Naive B cell (primary cell): Measurements from ENCODE around the gene NEK7. TPM values are rescaled to one million over a fixed set of nuclear protein-coding genes. Genes with fewer than 3 reads are reported as not detected.

Source experiments
- ATAC-seq, 2 donors: fragments of 150-1000 bp; cut with Tn5 transposase; 2 replicates each; pipeline ENCODE4 v1.10.0; 2021; ENCODE audit warnings: low read depth in 2 of 2, mild to moderate bottlenecking in 2 of 2, moderate library complexity in 2 of 2
- DNase-seq: peaks from one replicate; pipeline ENCODE4 v3.0.0; 2022
- H3K27ac Mint-ChIP-seq, 6 donors: one replicate each; pipeline ENCODE4 v1.8.0; 2020 to 2022; ENCODE audit warnings: mild to moderate bottlenecking in 6 of 6, mixed read lengths in 6 of 6, moderate library complexity in 5 of 6, inconsistent platforms in 2 of 6
- H3K27me3 Mint-ChIP-seq, 3 donors: one replicate each; pipeline ENCODE4 v1.8.0; 2021 to 2022; ENCODE audit warnings: mixed read lengths in 3 of 3, mild to moderate bottlenecking in 1 of 3
- H3K36me3 Mint-ChIP-seq, 2 donors: one replicate each; pipeline ENCODE4 v1.8.0; 2020 to 2022; ENCODE audit warnings: mixed read lengths in 2 of 2, inconsistent platforms in 1 of 2, mild to moderate bottlenecking in 1 of 2
- H3K4me1 Mint-ChIP-seq, 3 donors: one replicate each; pipeline ENCODE4 v1.8.0; 2020 to 2022; ENCODE audit warnings: mixed read lengths in 3 of 3, inconsistent platforms in 1 of 3, mild to moderate bottlenecking in 1 of 3, moderate library complexity in 1 of 3
- H3K4me3 Mint-ChIP-seq, 8 donors: one replicate each; pipeline ENCODE4 v1.8.0; 2020 to 2022; ENCODE audit warnings: mild to moderate bottlenecking in 8 of 8, mixed read lengths in 8 of 8, moderate library complexity in 8 of 8, inconsistent platforms in 2 of 8
- H3K9me3 Mint-ChIP-seq, 7 donors: one replicate each; pipeline ENCODE4 v1.8.0; 2020 to 2022; ENCODE audit warnings: mixed read lengths in 7 of 7, mild to moderate bottlenecking in 5 of 7, inconsistent platforms in 2 of 7, moderate library complexity in 1 of 7
- polyA plus RNA-seq, 6 donors: library from polyadenylated mRNA; unstranded; fragments of 300-500 nt; fragmentation: Illumina TruSeq; gene quantifications; one replicate each; pipeline ENCODE4 v1.2.3, GENCODE V29; 2021; ENCODE audit warnings: low read depth in 6 of 6

NEK7 gene
- polyA plus RNA-seq, 6 donors from 2014 or later = 26.4 to 41.2 (median 34.2) TPM

DNA sequence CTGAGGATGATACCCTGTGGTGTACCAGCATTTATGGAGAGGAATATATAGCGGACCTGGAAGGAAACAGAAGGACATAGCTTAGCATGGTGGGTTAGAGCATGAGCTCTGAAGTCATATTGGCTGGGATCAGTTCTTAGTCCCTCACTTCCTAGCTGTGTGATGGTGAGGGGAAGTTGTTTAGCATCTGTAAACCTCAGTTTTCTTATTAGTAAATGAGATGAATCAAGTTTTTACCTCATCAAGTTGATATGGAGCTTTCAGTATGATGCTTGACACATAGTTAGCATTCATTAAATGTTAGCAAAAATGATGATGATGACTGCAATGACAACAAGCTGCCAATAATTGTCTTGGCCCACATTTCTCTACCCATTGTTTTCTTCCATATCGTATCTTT is 84.8 kb downstream of the NEK7 start:
- H3K9me3 Mint-ChIP-seq = no peaks in the 10 kb centered on the region
- H3K27me3 Mint-ChIP-seq = no peaks in the 10 kb centered on the region
- no peak overlapping the region for H3K4me3 Mint-ChIP-seq
- peaks cover 8 to 17% (median 16%) of the 10 kb centered on the region in 3 donors for H3K4me1 Mint-ChIP-seq
- DNase-seq (no peak), ATAC-seq (no peak)
- H3K36me3 Mint-ChIP-seq = peaks cover 0 to 7% of the 10 kb centered on the region in 2 donors
- H3K27ac Mint-ChIP-seq = no peak overlapping the region

DNA sequence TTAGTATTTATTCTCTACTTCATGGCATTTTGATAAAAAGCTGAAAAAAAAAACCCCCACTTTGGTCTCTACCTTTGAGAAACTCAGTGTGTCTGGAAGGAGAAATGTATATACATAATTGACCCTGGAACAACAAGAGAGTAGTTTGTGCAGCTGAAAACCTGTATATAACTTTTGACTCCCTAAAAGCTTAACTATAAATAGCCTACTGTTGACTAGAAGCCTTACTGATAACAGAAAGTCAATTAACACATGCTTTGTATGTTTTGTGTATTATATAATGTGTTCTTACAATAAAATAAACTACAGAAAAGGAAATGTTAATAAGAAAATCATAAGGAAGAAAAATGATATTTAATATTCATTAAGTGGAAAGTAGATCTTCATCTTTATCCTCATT is 88.0 kb downstream of the NEK7 start:
- no peak for DNase-seq
- no peak overlapping the region for H3K4me3 Mint-ChIP-seq
- no peak for ATAC-seq
- H3K27ac Mint-ChIP-seq = peak overlapping the region in 1 of 6 donors; percentile 61
- H3K36me3 Mint-ChIP-seq = peaks cover 0 to 7% of the 10 kb centered on the region in 2 donors
- H3K4me1 Mint-ChIP-seq = peaks cover 8 to 23% (median 20%) of the 10 kb centered on the region in 3 donors
- H3K9me3 Mint-ChIP-seq = no peaks in the 10 kb centered on the region
- no peaks in the 10 kb centered on the region for H3K27me3 Mint-ChIP-seq

DNA sequence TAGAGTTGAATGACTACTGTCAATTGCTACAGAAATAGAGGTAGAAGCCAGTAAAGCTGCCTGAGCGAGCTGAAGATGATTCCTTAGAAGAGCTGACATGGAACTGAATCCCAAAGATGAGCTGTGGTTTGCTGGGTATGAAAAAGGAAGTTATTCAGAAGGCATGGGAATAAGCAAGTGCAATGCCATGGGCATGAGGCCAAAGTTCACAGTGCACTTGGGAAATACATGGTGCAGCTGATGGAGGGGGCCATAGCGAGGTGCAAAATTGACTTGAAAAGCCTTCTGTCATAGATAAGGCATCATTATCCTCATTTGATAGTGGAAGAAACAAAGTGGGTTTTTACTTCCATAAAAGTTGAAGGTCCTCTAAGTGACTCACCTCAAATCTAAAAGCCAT is 88.6 kb downstream of the NEK7 start:
- ATAC-seq = no peak
- Mint-ChIP-seq H3K27me3 (no peaks in the 10 kb centered on the region), H3K27ac (no peak overlapping the region), H3K9me3 (no peaks in the 10 kb centered on the region), H3K4me1 (peaks cover 8 to 23% (median 20%) of the 10 kb centered on the region in 3 donors), H3K36me3 (peaks cover 0 to 7% of the 10 kb centered on the region in 2 donors), H3K4me3 (no peak overlapping the region)
- DNase-seq = no peak

DNA sequence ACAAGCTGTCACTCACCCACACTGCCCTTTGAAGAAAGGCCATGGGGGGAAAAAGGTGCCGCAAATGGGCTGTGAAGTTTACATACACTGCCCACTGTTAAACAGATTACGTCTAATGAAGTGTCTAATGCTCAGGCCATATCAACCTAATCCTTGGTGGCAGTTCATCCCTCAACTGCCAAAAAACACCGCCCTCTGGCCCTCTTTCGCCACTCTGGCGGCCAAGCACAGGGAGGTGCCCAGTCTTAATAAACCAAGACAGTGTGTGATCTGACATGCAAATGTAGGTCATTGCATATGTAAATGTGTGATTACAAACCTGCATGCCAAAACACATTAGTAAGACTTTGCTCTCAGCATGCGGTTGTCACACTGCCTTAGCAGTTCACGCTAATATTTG is 89.5 kb downstream of the NEK7 start:
- DNase-seq (no peak), ATAC-seq (no peak)
- Mint-ChIP-seq H3K27ac (no peak overlapping the region), H3K36me3 (peaks cover 0 to 7% of the 10 kb centered on the region in 2 donors), H3K27me3 (no peaks in the 10 kb centered on the region), H3K4me1 (peaks cover 5 to 20% (median 16%) of the 10 kb centered on the region in 3 donors), H3K9me3 (no peaks in the 10 kb centered on the region), H3K4me3 (no peak overlapping the region)

DNA sequence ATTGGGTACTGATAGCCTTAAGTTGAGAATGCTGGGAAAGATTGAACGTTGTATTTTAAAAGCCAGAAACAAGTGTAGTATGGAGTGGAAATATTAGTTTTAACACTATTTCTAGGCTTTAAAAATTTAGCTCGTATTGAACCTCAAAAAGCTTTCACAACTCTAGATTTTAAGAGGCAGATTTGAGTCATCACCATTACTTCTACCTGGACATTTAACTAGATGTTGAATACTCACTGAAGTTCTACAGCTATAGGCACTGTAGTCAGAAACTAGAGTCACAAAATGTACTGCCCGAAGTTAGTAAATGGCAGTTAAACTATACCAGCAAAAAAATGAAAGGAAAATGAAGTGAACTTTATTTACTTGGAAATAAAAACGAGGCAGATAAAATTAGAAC is 96.5 kb downstream of the NEK7 start:
- H3K4me1 Mint-ChIP-seq = peaks cover 19 to 23% (median 23%) of the 10 kb centered on the region in 3 donors
- DNase-seq (no peak), ATAC-seq (no peak)
- H3K36me3 Mint-ChIP-seq = peaks cover 0 to 5% of the 10 kb centered on the region in 2 donors
- no peaks in the 10 kb centered on the region for H3K9me3 Mint-ChIP-seq
- no peaks in the 10 kb centered on the region for H3K27me3 Mint-ChIP-seq
- no peak overlapping the region for H3K4me3 Mint-ChIP-seq
- H3K27ac Mint-ChIP-seq = peak overlapping the region in 4 of 6 donors; percentile 29 to 91 (median 58)

DNA sequence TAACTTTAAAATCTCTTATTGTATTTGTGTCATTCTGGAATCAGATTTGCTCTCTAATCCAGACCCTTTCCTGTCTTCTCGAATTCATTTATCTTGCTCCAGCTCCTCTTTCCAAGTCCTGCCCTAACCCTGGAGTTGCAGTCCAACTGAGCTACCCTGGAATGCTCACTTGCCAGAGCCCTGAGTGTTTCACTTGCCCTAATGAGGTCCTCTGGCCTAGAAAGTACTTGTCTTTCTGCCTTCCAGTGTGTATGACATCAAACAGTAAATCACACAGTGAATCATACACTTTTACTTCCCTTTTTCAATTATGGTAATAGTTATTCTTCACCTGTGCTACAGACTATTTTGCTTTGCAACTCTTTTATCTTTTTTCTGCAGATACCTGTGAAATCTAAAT is 96.9 kb downstream of the NEK7 start:
- Mint-ChIP-seq H3K36me3 (peaks cover 0 to 5% of the 10 kb centered on the region in 2 donors), H3K4me1 (peaks cover 19 to 23% (median 23%) of the 10 kb centered on the region in 3 donors), H3K27me3 (no peaks in the 10 kb centered on the region), H3K27ac (peak overlapping the region in 5 of 6 donors; percentile 3 to 91 (median 33)), H3K4me3 (peak overlapping the region in 2 of 8 donors; percentile 2 to 3), H3K9me3 (no peaks in the 10 kb centered on the region)
- peak; percentile 20 for DNase-seq
- ATAC-seq = peak; percentile 99 to 100

DNA sequence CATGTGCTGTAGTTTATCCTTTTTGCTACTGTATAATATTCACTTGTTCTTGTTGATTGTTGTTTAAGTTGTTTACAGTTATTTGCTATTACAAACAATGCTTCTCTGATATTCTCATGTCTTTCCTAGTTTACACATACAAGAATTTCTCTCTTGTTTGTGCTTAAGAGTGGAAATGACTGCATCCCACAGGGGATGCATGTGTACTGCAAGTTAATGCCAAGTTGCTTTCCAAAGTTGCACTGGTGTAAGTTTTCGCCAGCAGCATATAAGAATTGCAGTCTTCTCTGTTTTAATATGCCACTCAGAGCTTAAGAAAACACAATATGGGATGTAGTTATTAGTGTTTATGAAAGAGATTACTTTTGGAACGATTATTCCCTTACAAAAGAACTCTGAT is 97.7 kb downstream of the NEK7 start:
- Mint-ChIP-seq H3K4me3 (no peak overlapping the region), H3K27ac (no peak overlapping the region), H3K36me3 (peaks cover 0 to 5% of the 10 kb centered on the region in 2 donors), H3K9me3 (no peaks in the 10 kb centered on the region), H3K27me3 (no peaks in the 10 kb centered on the region), H3K4me1 (peaks cover 23 to 27% (median 23%) of the 10 kb centered on the region in 3 donors)
- no peak for DNase-seq
- ATAC-seq = no peak

DNA sequence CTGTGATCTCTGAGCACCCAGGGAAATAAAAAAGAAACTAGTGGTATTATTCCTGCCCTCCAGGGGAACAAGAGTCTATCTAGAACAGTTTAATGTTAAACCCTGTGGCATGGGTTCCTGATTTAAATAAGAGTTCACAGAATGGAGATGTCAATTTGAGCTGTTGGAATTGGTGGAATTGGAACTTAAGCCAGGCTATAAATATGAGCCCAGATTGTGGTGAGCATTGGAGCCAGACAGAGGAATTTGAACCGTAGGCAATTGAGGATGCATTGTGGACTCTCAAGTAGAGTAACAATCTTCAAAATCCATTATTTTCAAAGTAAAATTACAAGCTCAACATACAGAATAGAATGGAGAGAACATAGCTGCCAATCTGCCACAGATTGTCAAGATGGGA is 98.2 kb downstream of the NEK7 start:
- Mint-ChIP-seq H3K4me1 (peaks cover 23 to 32% (median 23%) of the 10 kb centered on the region in 3 donors), H3K27me3 (no peaks in the 10 kb centered on the region), H3K4me3 (no peak overlapping the region), H3K36me3 (peaks cover 0 to 5% of the 10 kb centered on the region in 2 donors), H3K9me3 (no peaks in the 10 kb centered on the region), H3K27ac (no peak overlapping the region)
- DNase-seq (no peak), ATAC-seq (no peak)

DNA sequence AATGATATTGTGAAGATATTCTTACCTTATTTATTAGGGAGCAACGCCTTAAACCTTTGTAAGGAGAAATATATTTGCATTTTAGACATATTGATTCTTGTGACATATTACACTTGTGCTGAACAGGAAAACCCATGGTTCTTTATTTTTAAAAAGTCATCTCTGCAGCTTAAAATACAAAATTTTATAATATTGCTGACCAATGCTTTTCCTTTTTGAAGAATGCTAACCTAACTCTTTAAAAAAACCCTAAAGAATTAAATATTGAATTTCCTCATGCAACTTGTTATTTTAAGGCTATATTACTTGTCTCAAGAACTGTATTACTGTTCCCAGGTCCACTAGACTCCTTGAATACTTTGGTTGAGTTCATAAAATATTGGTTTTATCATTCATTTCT is 99.0 kb downstream of the NEK7 start:
- H3K36me3 Mint-ChIP-seq = peaks cover 0 to 5% of the 10 kb centered on the region in 2 donors
- H3K4me1 Mint-ChIP-seq = peaks cover 23 to 39% (median 28%) of the 10 kb centered on the region in 3 donors
- no peak overlapping the region for H3K27ac Mint-ChIP-seq
- ATAC-seq (no peak), DNase-seq (no peak)
- no peaks in the 10 kb centered on the region for H3K9me3 Mint-ChIP-seq
- H3K4me3 Mint-ChIP-seq = no peak overlapping the region
- no peaks in the 10 kb centered on the region for H3K27me3 Mint-ChIP-seq

DNA sequence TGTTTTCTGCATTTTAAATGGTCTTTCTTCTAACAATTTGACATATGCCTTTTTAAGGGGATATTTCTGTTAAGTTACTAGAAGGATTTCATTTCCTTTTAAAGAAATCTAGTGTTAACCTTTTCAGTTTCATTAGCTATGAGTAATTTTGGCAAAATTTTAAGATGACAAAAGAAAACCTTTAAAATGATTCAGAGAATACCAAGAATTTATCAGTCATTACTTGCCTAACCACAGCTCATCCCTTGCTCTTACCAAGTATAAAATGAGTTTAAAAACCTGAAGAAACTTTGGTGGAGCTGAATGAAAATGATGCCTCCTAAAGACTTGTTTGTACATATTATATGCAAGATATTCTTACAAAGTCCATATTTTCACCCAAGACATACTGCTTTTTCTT is 101.7 kb downstream of the NEK7 start:
- DNase-seq = no peak
- H3K4me1 Mint-ChIP-seq = peaks cover 8 to 21% (median 13%) of the 10 kb centered on the region in 3 donors
- no peak overlapping the region for H3K4me3 Mint-ChIP-seq
- no peaks in the 10 kb centered on the region for H3K27me3 Mint-ChIP-seq
- H3K9me3 Mint-ChIP-seq = no peaks in the 10 kb centered on the region
- peaks cover 0 to 9% of the 10 kb centered on the region in 2 donors for H3K36me3 Mint-ChIP-seq
- no peak for ATAC-seq
- no peak overlapping the region for H3K27ac Mint-ChIP-seq

DNA sequence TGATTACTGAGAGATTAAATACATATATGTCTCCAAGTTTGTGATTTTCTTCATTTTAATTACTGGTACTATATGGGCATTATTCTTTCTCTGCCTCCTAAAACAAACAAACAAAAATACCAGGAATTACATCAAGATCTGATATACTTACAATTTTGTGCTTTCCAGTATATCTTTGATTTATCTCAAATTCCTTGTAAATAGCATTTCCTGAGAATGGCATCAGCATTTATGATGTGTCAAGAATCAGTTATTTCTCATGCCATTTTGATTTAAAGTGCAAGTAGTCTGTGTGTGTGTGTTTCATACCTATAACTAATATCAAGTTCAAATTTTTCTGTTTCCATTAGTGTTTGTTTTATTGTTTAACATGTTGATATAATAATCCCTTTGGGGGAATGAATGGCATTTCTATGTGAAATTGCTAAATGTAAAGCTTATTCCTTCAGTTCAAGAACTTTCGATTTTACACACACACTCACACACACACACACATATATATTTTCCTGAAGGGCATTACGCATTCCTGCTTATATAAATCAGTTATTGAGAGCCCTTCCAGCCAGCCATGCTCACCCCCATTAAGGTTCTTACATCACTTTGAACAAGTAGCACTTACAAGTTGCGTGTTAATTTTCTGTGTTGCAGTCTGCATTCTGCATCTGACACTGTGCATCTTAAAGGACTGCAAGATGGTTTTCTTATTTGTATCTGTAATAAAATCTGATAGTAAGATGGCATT is 102.7 kb downstream of the NEK7 start:
- DNase-seq (no peak), ATAC-seq (no peak)
- no peaks in the 10 kb centered on the region for H3K27me3 Mint-ChIP-seq
- no peak overlapping the region for H3K4me3 Mint-ChIP-seq
- peak overlapping the region in 1 of 6 donors; percentile 39 for H3K27ac Mint-ChIP-seq
- H3K9me3 Mint-ChIP-seq = no peaks in the 10 kb centered on the region
- peaks cover 2 to 16% (median 9%) of the 10 kb centered on the region in 3 donors for H3K4me1 Mint-ChIP-seq
- H3K36me3 Mint-ChIP-seq = peaks cover 0 to 14% of the 10 kb centered on the region in 2 donors

DNA sequence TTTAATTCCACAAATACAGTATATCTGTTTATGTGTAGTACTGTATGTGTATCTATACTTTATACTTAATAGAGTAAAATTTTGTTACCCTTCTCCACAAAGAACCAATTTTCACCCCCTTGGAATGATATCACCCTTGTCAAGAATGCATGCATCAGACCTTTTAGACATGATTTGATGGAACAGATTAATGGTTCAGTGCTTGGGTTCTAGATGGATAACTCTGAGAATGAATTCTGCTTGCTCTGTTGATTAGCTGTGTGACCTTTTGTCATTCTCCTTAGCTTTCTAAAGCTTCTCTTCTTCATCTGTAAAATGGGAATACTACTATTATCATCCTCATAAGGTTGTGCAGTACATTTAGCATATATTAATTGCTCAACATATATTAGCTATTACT is 105.1 kb downstream of the NEK7 start:
- ATAC-seq (no peak), DNase-seq (no peak)
- H3K4me1 Mint-ChIP-seq = peaks cover 0 to 16% (median 9%) of the 10 kb centered on the region in 3 donors
- no peak overlapping the region for H3K4me3 Mint-ChIP-seq
- no peak overlapping the region for H3K27ac Mint-ChIP-seq
- H3K27me3 Mint-ChIP-seq = no peaks in the 10 kb centered on the region
- peaks cover 0 to 9% of the 10 kb centered on the region in 2 donors for H3K36me3 Mint-ChIP-seq
- no peaks in the 10 kb centered on the region for H3K9me3 Mint-ChIP-seq

DNA sequence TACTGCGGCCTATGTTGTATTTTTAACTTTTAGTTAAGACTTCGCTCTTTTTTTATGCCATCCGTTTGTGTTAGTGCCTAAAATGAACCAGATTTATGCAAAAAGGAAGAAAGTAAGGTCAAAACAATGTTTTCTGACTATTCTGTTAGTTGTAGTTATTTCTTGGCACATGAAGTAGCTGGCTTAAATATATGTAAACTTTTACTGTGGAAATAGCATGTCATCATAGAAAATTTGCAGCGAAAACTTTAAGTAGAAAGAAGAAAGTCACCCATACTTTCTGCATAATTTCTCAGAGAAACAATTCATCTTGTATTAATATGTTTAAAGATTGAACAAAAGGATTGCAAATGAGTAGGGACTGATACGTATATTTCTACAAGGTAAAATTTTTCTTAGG is 106.4 kb downstream of the NEK7 start:
- no peak for ATAC-seq
- Mint-ChIP-seq H3K27ac (no peak overlapping the region), H3K27me3 (no peaks in the 10 kb centered on the region), H3K4me1 (peaks cover 0 to 16% (median 9%) of the 10 kb centered on the region in 3 donors), H3K9me3 (no peaks in the 10 kb centered on the region), H3K36me3 (peaks cover 0 to 9% of the 10 kb centered on the region in 2 donors), H3K4me3 (no peak overlapping the region)
- DNase-seq = no peak

DNA sequence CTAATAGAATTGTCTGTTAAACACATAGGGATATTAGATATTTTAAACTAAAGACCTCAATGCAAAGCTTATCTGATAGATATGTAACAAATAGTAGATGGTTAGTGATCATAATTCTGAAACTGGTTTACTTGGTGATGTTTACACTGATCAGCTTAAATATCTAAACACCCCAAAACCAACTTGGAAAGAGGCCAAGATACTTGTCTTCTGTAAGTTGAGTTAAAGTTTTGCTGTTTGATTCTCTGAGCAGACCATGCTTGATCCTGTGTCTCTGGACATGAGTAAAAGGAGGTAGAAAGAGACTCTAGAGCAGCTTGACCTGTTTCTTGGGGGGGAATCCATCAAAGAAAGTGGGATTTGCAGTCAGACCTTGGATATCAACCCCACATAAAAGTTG is 107.5 kb downstream of the NEK7 start:
- peaks cover 0 to 9% of the 10 kb centered on the region in 2 donors for H3K36me3 Mint-ChIP-seq
- no peak overlapping the region for H3K4me3 Mint-ChIP-seq
- no peaks in the 10 kb centered on the region for H3K9me3 Mint-ChIP-seq
- no peak for DNase-seq
- no peaks in the 10 kb centered on the region for H3K27me3 Mint-ChIP-seq
- ATAC-seq = no peak
- H3K27ac Mint-ChIP-seq = no peak overlapping the region
- H3K4me1 Mint-ChIP-seq = peaks cover 0 to 14% (median 5%) of the 10 kb centered on the region in 3 donors
